Esophagus squamous epithelium (tissue), 5 donors: ENCODE data around the gene DNAJA3. TPM values are rescaled to one million over a fixed set of nuclear protein-coding genes. Genes with fewer than 3 reads are reported as not detected.

Experiments
- DNase-seq: peaks from one replicate; lab custom pipeline; 2025; lab: John Stamatoyannopoulos, UW
- H3K27ac ChIP-seq, 4 donors: fragments of 200-600 bp; sonication (generic); one replicate each; pipeline ENCODE4 v1.5.1; 2016 to 2019; ENCODE audit warnings: mild to moderate bottlenecking in 1 of 4
- H3K27me3 ChIP-seq, 4 donors: fragments of 200-600 bp; sonication (generic); 1 replicate in 3 of 4; 2 replicates in 1 of 4; pipeline versions ENCODE4 v1.5.1 to v1.6.0; 2017 to 2021; ENCODE audit warnings: antibody characterized with exemption in 1 of 4
- H3K36me3 ChIP-seq, 3 donors: fragments of 200-600 bp; sonication (generic); one replicate each; pipeline ENCODE4 v1.5.1; 2016 to 2019
- H3K4me1 ChIP-seq, 3 donors: fragments of 200-600 bp; sonication (generic); one replicate each; pipeline ENCODE4 v1.5.1; 2017 to 2019
- H3K4me3 ChIP-seq, 4 donors: fragments of 200-600 bp; sonication (generic); 1 replicate in 3 of 4; 2 replicates in 1 of 4; pipeline ENCODE4 v1.5.1; 2016 to 2019; ENCODE audit warnings: mild to moderate bottlenecking in 2 of 4, moderate library complexity in 1 of 4
- H3K9me3 ChIP-seq, 3 donors: fragments of 200-600 bp; sonication (generic); one replicate each; pipeline ENCODE4 v1.5.1; 2016 to 2019
- POLR2A ChIP-seq, 4 donors: fragments of 450-650 bp; IDR thresholded peaks; one replicate each; pipeline ENCODE4 v1.6.1; 2017; ENCODE audit warnings: antibody characterized with exemption in 4 of 4, mild to moderate bottlenecking in 4 of 4, moderate library complexity in 3 of 4
- WGBS, 2 donors: methylation state at CpG; one replicate each; pipeline ENCODE4 v1.1.5; 2018; 5-methylcytosine and 5-hydroxymethylcytosine counted together
- intact Hi-C: fragments of 100-400 bp; cut with DNase I; formaldehyde crosslinking; loops from one replicate; pipeline ENCODE4 v1.15.0; 2022
- total RNA-seq, 4 donors: library from RNA; depleted of rRNA; stranded (reverse); fragments of >200 nt; gene quantifications; one replicate each; pipeline ENCODE4 v1.1.0, GENCODE V29; 2016
- TF ChIP-seq, protein P1 (sequence below), 6 experiments: fragments of 450-650 bp in 4 of 6; fragments of 200-600 bp in 2 of 6; sonication (generic) in 2 of 6; IDR thresholded peaks; one replicate each; pipeline ENCODE4 v1.5.1; 2016 to 2019; ENCODE audit warnings: antibody characterized with exemption in 6 of 6, mild to moderate bottlenecking in 4 of 6, moderate library complexity in 4 of 6
- donor health status: DM: yes; HTN: yes; CAD: no.

The DNAJA3 gene
- total RNA-seq, 4 donors from 2014 or later, result 45.2 to 59.1 (median 49.1) TPM

DNA sequence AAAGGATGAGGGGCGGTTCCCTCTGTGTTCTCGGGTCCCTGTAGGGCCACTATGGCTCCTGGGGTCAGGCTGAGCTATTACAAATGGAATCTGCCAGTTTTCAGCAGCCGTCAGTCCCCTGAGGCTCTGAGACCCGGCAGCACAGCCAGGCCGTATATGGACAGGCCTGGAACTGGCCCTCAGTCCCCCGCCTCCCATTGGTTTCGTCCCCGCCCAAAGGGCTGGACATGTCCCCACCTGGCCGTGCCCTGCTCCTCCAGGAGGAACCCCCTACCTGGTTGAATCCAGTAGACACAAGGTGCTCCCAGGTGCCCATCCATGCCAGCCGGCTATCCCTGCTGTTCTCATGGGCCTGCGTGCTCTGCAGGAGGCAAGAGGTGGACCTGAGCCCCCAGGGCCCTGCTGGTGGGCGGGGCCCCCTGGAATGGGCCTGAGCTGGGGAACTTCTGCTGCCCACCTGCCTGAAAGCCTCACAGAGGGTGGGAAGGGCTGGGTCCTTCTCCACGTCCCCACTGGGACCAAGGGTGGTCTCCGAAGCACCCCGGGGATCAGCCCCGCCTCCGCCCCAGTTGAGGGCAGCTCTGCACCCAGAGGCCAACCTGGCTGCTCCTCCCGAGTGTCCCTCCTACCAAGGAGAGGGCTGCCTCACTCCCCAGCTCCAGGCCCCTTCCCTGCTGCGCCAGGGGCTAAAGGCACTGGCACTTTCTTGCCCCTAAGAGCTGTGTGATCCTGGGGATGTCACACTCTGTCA is 37.2 kb upstream of the DNAJA3 start:
- 60 to 70% methylated on average over 1 to 5 of the region's 19 CpGs for WGBS, 2 donors
- Histone ChIP-seq H3K36me3 (peaks cover 0 to 62% (median 14%) of the 10 kb centered on the region in 3 donors), H3K9me3 (no peaks in the 10 kb centered on the region), H3K4me1 (peaks cover 14 to 63% (median 16%) of the 10 kb centered on the region in 3 donors), H3K4me3 (no peak overlapping the region), H3K27me3 (no peaks in the 10 kb centered on the region), H3K27ac (peak overlapping the region; percentile 10 to 80 (median 54))
- DNase-seq, result no peak
- TF ChIP-seq, protein P1, sequence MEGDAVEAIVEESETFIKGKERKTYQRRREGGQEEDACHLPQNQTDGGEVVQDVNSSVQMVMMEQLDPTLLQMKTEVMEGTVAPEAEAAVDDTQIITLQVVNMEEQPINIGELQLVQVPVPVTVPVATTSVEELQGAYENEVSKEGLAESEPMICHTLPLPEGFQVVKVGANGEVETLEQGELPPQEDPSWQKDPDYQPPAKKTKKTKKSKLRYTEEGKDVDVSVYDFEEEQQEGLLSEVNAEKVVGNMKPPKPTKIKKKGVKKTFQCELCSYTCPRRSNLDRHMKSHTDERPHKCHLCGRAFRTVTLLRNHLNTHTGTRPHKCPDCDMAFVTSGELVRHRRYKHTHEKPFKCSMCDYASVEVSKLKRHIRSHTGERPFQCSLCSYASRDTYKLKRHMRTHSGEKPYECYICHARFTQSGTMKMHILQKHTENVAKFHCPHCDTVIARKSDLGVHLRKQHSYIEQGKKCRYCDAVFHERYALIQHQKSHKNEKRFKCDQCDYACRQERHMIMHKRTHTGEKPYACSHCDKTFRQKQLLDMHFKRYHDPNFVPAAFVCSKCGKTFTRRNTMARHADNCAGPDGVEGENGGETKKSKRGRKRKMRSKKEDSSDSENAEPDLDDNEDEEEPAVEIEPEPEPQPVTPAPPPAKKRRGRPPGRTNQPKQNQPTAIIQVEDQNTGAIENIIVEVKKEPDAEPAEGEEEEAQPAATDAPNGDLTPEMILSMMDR (IDR thresholded peaks at IDR 0.05), result no peak
- TF ChIP-seq POLR2A (IDR thresholded peaks at IDR 0.05), result no peak
- intact Hi-C loops, result no loop called here

DNA sequence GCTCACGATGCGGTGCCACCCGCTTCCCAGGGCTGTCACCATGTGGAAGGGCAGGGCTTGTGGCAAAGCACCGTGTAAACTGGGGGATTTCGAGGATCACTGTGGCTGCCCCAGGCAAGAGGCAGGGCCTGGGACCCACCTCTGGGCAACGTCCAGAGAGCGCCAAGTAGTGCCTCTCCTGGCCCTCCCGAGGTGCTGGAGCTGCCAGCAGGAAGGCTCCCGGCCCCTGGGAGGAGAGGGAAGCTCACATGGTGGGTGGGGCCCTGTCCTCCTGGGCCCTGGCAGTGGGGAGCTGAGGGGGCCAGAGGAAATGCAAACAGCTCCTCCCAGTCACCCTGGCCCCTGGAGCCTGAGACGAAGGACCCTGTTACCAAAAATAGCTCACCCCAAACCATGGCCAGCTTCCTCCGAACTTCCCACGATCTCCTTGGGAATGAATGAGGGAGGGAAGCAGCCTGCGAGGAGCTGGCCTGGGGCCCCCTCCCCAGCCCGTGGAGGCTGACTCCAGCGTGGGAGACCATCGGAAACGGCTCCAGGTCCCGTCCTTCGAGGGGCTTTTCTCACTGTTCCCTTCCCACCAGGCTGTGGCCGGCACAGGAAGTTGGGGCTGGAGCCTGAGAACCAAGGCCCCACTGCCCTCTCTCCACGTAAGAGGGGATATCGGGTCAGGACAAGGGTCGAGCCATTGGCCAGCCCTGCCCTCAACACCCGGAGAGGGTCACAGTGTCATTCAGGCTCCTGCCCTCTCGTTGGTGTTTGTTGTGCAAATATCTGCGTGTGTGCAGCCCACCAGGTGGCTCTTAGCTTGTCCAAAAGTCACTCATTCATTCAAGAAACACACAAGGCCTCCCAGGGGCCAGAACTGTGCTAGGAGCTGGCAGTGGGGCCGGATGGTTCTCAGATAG is 36.4 kb upstream of the DNAJA3 start:
- peaks cover 16 to 59% (median 18%) of the 10 kb centered on the region in 3 donors for H3K4me1 ChIP-seq
- peaks cover 0 to 57% (median 10%) of the 10 kb centered on the region in 3 donors for H3K36me3 ChIP-seq
- no peak for DNase-seq
- WGBS, 2 donors, result 41 to 79% methylated on average over 4 to 10 of the region's 27 CpGs
- intact Hi-C loops, result no loop called here
- H3K27ac ChIP-seq, result peak overlapping the region; percentile 10 to 80 (median 54)
- no peaks in the 10 kb centered on the region for H3K9me3 ChIP-seq
- H3K27me3 ChIP-seq, result no peaks in the 10 kb centered on the region
- TF ChIP-seq, protein P1 (IDR thresholded peaks at IDR 0.05), result no peak
- no peak for TF ChIP-seq POLR2A (IDR thresholded peaks at IDR 0.05)
- H3K4me3 ChIP-seq, result no peak overlapping the region

DNA sequence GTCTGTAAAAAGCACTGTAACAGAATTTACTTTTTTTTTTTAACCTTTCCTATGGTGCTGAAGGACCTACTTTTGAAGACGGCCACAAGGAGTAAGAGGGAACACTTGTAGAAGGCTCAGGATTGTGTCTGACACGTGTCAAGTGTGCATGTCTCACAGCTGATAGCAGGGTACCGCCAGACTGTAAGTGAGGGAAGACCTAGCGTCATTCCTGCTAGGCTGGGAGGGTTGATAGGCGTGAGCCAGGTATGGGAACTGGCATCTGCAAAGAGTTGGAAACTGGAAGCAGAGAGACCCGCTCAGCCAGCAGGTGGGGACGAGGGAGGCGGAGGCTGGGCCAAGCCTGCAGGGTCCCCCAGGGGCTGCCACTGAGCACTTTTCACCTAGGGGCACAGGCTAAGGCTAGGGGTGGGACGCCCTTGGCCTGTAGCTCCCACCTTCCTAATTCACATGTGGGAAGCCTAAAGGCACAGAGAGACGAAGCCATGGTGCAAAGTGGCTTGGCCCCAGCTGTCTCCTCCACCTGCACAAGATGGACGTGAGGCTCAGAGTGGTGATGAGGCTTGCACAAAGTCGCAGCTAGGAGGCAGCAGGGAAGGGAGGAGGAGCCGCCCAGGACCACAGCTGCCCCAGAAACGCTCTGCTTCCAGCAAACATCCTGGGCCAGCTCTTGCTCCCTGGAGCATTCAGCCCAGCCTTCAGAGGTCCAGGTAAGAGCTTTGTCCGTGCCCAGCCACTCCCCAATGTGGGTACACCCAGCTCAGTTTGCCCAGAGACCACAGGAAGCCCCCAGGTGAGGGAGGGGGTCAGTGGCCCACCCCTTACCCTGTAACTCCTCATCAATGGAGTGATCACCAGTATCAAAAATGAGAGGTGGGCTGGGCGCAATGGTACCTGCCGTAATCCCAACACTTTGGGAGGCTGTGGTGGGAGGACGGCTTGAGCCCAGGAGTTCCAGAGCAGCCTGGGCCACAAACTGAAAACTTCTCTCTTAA is 35.1 kb upstream of the DNAJA3 start:
- TF ChIP-seq POLR2A (IDR thresholded peaks at IDR 0.05), result no peak
- TF ChIP-seq, protein P1 (IDR thresholded peaks at IDR 0.05), result no peak
- DNase-seq, result no peak
- Histone ChIP-seq H3K27me3 (no peaks in the 10 kb centered on the region), H3K9me3 (no peaks in the 10 kb centered on the region), H3K4me3 (no peak overlapping the region), H3K27ac (no peak overlapping the region), H3K36me3 (peaks cover 0 to 57% (median 10%) of the 10 kb centered on the region in 3 donors), H3K4me1 (peaks cover 16 to 51% (median 18%) of the 10 kb centered on the region in 3 donors)
- intact Hi-C loops, result no loop called here
- WGBS, 2 donors, result 85 to 91% methylated on average over 12 to 13 of the region's 18 CpGs

DNA sequence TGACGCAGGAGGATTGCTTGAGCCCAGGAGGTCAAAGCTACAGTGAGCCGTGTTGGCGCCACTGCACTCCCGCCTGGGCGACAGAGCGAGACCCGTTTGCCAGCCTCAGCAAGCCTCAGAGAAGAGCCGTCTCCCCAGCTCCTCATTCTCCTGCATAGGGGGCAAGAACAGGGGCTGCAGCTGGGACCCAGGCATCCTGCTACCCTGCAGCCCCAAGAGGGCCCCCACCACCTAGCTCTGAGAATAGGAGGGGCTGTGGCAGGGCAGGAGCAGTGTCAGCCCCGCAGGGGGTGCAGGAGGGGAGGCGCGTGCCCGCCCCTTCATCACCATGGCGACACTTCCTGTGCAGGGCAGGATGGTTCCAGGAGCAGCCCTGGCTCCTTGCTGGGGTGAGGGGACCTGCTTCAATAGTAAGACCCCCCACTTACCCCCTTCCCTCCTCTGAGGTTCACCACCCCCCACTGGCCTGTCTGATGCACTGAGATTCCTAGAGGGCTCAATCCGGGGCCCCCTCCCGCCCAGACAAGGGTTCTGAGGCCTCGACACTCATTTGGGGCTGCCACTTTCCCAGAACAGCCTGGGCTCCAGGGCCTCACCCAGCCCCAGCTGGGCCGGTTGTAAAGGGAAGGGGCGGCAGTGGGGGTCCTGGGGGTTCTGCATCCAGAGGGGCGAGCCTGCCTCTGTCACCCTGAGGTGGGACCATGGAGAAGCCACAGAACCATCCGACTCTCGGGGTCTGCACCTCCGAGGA is 33.9 kb upstream of the DNAJA3 start:
- TF ChIP-seq, protein P1 (IDR thresholded peaks at IDR 0.05), result no peak
- TF ChIP-seq POLR2A (IDR thresholded peaks at IDR 0.05), result no peak
- Histone ChIP-seq H3K27ac (peak overlapping the region in 2 of 4 donors; percentile 64 to 71), H3K36me3 (peaks cover 0 to 62% (median 10%) of the 10 kb centered on the region in 3 donors), H3K27me3 (no peaks in the 10 kb centered on the region), H3K4me1 (peaks cover 16 to 43% (median 18%) of the 10 kb centered on the region in 3 donors), H3K4me3 (no peak overlapping the region), H3K9me3 (no peaks in the 10 kb centered on the region)
- intact Hi-C loops, result no loop called here
- no peak for DNase-seq
- 50 to 66% methylated on average over 2 to 5 of the region's 22 CpGs for WGBS, 2 donors
